Osteoblast (primary cell): ENCODE data around the gene TAOK1. TPM values are rescaled to one million over a fixed set of nuclear protein-coding genes. Genes with fewer than 3 reads are reported as not detected.

Experiments
- DNase-seq: peaks from one replicate; pipeline ENCODE4 v3.0.0; 2011; ENCODE audit warnings: low spot score, mixed read lengths; ENCODE audit not compliant: insufficient read length; ENCODE audit errors: missing footprints
- H2AFZ ChIP-seq: 2 replicates; pipeline ENCODE4 v1.6.0; 2011; ENCODE audit warnings: mild to moderate bottlenecking, low read length
- H3K27ac ChIP-seq: 2 replicates; pipeline ENCODE4 v1.5.1; 2011; ENCODE audit warnings: mild to moderate bottlenecking, low read depth, low read length, moderate library complexity
- H3K27me3 ChIP-seq: 2 replicates; pipeline ENCODE4 v1.6.0; 2012; ENCODE audit warnings: mild to moderate bottlenecking, control low read depth, inconsistent platforms, low read length, moderate library complexity; ENCODE audit not compliant: insufficient read depth
- H3K36me3 ChIP-seq: 2 replicates; pipeline ENCODE4 v1.5.1; 2011; ENCODE audit warnings: mild to moderate bottlenecking, low read length, control low read depth, moderate library complexity; ENCODE audit not compliant: insufficient read depth
- H3K4me1 ChIP-seq: 2 replicates; pipeline ENCODE4 v1.5.1; 2011; ENCODE audit warnings: mild to moderate bottlenecking, low read length, control low read depth, moderate library complexity; ENCODE audit not compliant: insufficient read depth
- H3K4me2 ChIP-seq: 2 replicates; pipeline ENCODE4 v1.6.0; 2011; ENCODE audit warnings: mild to moderate bottlenecking, low read length; ENCODE audit not compliant: insufficient read depth
- H3K4me3 ChIP-seq: fragments of 200-600 bp; sonication (generic); 3 replicates; pipeline ENCODE4 v1.5.1; 2012; ENCODE audit warnings: mild to moderate bottlenecking, low read length, inconsistent platforms; ENCODE audit not compliant: insufficient read depth
- H3K79me2 ChIP-seq: 2 replicates; pipeline ENCODE4 v1.6.0; 2012; ENCODE audit warnings: mild to moderate bottlenecking, low read length, control low read depth, inconsistent platforms; ENCODE audit not compliant: insufficient read depth
- H3K9me3 ChIP-seq: 2 replicates; pipeline ENCODE4 v1.5.1; 2011; ENCODE audit warnings: low read depth, low read length, control low read depth
- H4K20me1 ChIP-seq: 2 replicates; pipeline ENCODE4 v1.6.0; 2012; ENCODE audit warnings: mild to moderate bottlenecking, low read length, control low read depth; ENCODE audit not compliant: insufficient read depth
- CTCF ChIP-seq: IDR thresholded peaks from 2 replicates; pipeline ENCODE4 v1.5.1; 2011; ENCODE audit warnings: mild to moderate bottlenecking, low read depth, low read length, moderate library complexity; ENCODE audit errors: extremely low read depth
- total RNA-seq: library from RNA; depleted of rRNA; stranded (reverse); fragments of >200 nt; gene quantifications from 2 replicates; pipeline ENCODE4 v1.2.3, GENCODE V29; 2012

The TAOK1 gene
- total RNA-seq, 1 donor, result 68.4 TPM

- Histone ChIP-seq H3K79me2 (peaks cover 41% of the 10 kb centered on the region), H3K27me3 (no peaks in the 10 kb centered on the region), H3K36me3 (peaks cover 32% of the 10 kb centered on the region), H2AFZ (no peak overlapping the region), H4K20me1 (peaks cover 43% of the 10 kb centered on the region), H3K4me3 (no peak overlapping the region), H3K4me2 (no peak overlapping the region), H3K4me1 (peaks cover 10% of the 10 kb centered on the region), H3K9me3 (no peaks in the 10 kb centered on the region), H3K27ac (peak overlapping the region; percentile 56)
- DNase-seq, result peak; percentile 99
- TF ChIP-seq CTCF, result peak; percentile 91
These were observed 190.0 kb downstream of the TAOK1 start for GRCh38 chr17:29579866-29580771.

- Histone ChIP-seq H3K4me2 (no peak overlapping the region), H3K27ac (no peak overlapping the region), H3K36me3 (peaks cover 17% of the 10 kb centered on the region), H3K4me3 (no peak overlapping the region), H4K20me1 (peaks cover 58% of the 10 kb centered on the region), H3K79me2 (peaks cover 57% of the 10 kb centered on the region), H3K9me3 (no peaks in the 10 kb centered on the region), H3K4me1 (peaks cover 10% of the 10 kb centered on the region), H3K27me3 (no peaks in the 10 kb centered on the region), H2AFZ (no peak overlapping the region)
- no peak for TF ChIP-seq CTCF
- DNase-seq, result peak; percentile 56
These were observed 191.6 kb downstream of the TAOK1 start for GRCh38 chr17:29581583-29582253.

GRCh38 chr17:29582254-29582765 is 192.1 kb downstream of the TAOK1 start:
- peaks cover 9% of the 10 kb centered on the region for H3K4me1 ChIP-seq
- H3K27me3 ChIP-seq, result no peaks in the 10 kb centered on the region
- no peak overlapping the region for H3K4me3 ChIP-seq
- peaks cover 64% of the 10 kb centered on the region for H4K20me1 ChIP-seq
- peak; percentile 29 for DNase-seq
- no peaks in the 10 kb centered on the region for H3K9me3 ChIP-seq
- peaks cover 17% of the 10 kb centered on the region for H3K36me3 ChIP-seq
- H3K4me2 ChIP-seq, result no peak overlapping the region
- peaks cover 63% of the 10 kb centered on the region for H3K79me2 ChIP-seq
- no peak overlapping the region for H3K27ac ChIP-seq
- no peak overlapping the region for H2AFZ ChIP-seq
- TF ChIP-seq CTCF, result no peak

- DNase-seq, result peak; percentile 68
- Histone ChIP-seq H3K36me3 (peaks cover 17% of the 10 kb centered on the region), H3K9me3 (no peaks in the 10 kb centered on the region), H3K4me1 (peaks cover 9% of the 10 kb centered on the region), H3K27me3 (no peaks in the 10 kb centered on the region), H3K4me3 (no peak overlapping the region), H3K27ac (no peak overlapping the region), H2AFZ (no peak overlapping the region), H4K20me1 (peaks cover 68% of the 10 kb centered on the region), H3K4me2 (no peak overlapping the region), H3K79me2 (peaks cover 68% of the 10 kb centered on the region)
- TF ChIP-seq CTCF, result no peak
These were observed 192.6 kb downstream of the TAOK1 start for GRCh38 chr17:29582772-29583171.
